Measurements from ENCODE around the gene ASPRV1.
"Not testable (repeated sequence)": the region's sequence is repeated elsewhere in the genome, so short reads cannot be mapped to it uniquely, and the experiment has no call there.

Gene ASPRV1

GRCh38 chr2:69968609-69969008 lies 7.2 kb upstream of the ASPRV1 start:
- no peak for DNase-seq
- in situ Hi-C loops (cut with HindIII; ENCODE audit: low pct_ligation_motif_present, low pct_unique_long_range_greater_than_20kb, low sequenced_read_pairs) = no loop called here

GRCh38 chr2:69966496-69966895 lies 5.1 kb upstream of the ASPRV1 start:
- DNase-seq = no peak
- in situ Hi-C loops (cut with HindIII; ENCODE audit: low pct_ligation_motif_present, low pct_unique_long_range_greater_than_20kb, low sequenced_read_pairs) = no loop called here

- no peak for DNase-seq
- in situ Hi-C loops (cut with HindIII; ENCODE audit: low pct_ligation_motif_present, low pct_unique_long_range_greater_than_20kb, low sequenced_read_pairs) = no loop called here
Measured at GRCh38 chr2:69965756-69966445, 4.5 kb upstream of the ASPRV1 start.

GRCh38 chr2:69964353-69964841 lies 3.0 kb upstream of the ASPRV1 start:
- no peak for DNase-seq
- in situ Hi-C loops (cut with HindIII; ENCODE audit: low pct_ligation_motif_present, low pct_unique_long_range_greater_than_20kb, low sequenced_read_pairs) = no loop called here

- in situ Hi-C loops (cut with HindIII; ENCODE audit: low pct_ligation_motif_present, low pct_unique_long_range_greater_than_20kb, low sequenced_read_pairs) = no loop called here
- no peak for DNase-seq
Measured at GRCh38 chr2:69962986-69963730, 1.7 kb upstream of the ASPRV1 start.

GRCh38 chr2:69960821-69961220 lies 610 bp downstream of the ASPRV1 start:
- in situ Hi-C loops (cut with HindIII; ENCODE audit: low pct_ligation_motif_present, low pct_unique_long_range_greater_than_20kb, low sequenced_read_pairs) = no loop called here
- no peak for DNase-seq

GRCh38 chr2:69959425-69959824 lies 2.0 kb downstream of the ASPRV1 start:
- in situ Hi-C loops (cut with HindIII; ENCODE audit: low pct_ligation_motif_present, low pct_unique_long_range_greater_than_20kb, low sequenced_read_pairs) = no loop called here
- no peak for DNase-seq

GRCh38 chr2:69958480-69958879 lies 3.0 kb downstream of the ASPRV1 start:
- in situ Hi-C loops (cut with HindIII; ENCODE audit: low pct_ligation_motif_present, low pct_unique_long_range_greater_than_20kb, low sequenced_read_pairs) = no loop called here
- DNase-seq = no peak

- in situ Hi-C loops (cut with HindIII; ENCODE audit: low pct_ligation_motif_present, low pct_unique_long_range_greater_than_20kb, low sequenced_read_pairs) = no loop called here
- no peak for DNase-seq
Measured at GRCh38 chr2:69957965-69958364, 3.5 kb downstream of the ASPRV1 start.

GRCh38 chr2:69956475-69956979 lies 4.9 kb downstream of the ASPRV1 start:
- in situ Hi-C loops (cut with HindIII; ENCODE audit: low pct_ligation_motif_present, low pct_unique_long_range_greater_than_20kb, low sequenced_read_pairs) = no loop called here
- DNase-seq = no peak

- DNase-seq = no peak
- in situ Hi-C loops (cut with HindIII; ENCODE audit: low pct_ligation_motif_present, low pct_unique_long_range_greater_than_20kb, low sequenced_read_pairs) = no loop called here
Measured at GRCh38 chr2:69955029-69955428, 6.4 kb downstream of the ASPRV1 start.

- in situ Hi-C loops (cut with HindIII; ENCODE audit: low pct_ligation_motif_present, low pct_unique_long_range_greater_than_20kb, low sequenced_read_pairs) = no loop called here
- no peak for DNase-seq
Measured at GRCh38 chr2:69954084-69954483, 7.3 kb downstream of the ASPRV1 start.

GRCh38 chr2:69952336-69953115 lies 8.9 kb downstream of the ASPRV1 start:
- in situ Hi-C loops (cut with HindIII; ENCODE audit: low pct_ligation_motif_present, low pct_unique_long_range_greater_than_20kb, low sequenced_read_pairs) = no loop called here
- DNase-seq = no peak

- in situ Hi-C loops (cut with HindIII; ENCODE audit: low pct_ligation_motif_present, low pct_unique_long_range_greater_than_20kb, low sequenced_read_pairs); DNase-seq: not testable (repeated sequence)
Measured at GRCh38 chr2:69950671-69951070, 10.8 kb downstream of the ASPRV1 start.

GRCh38 chr2:69950241-69950640 lies 11.2 kb downstream of the ASPRV1 start:
- in situ Hi-C loops (cut with HindIII; ENCODE audit: low pct_ligation_motif_present, low pct_unique_long_range_greater_than_20kb, low sequenced_read_pairs) = no loop called here
- DNase-seq = no peak

- no peak for DNase-seq
- in situ Hi-C loops (cut with HindIII; ENCODE audit: low pct_ligation_motif_present, low pct_unique_long_range_greater_than_20kb, low sequenced_read_pairs) = no loop called here
Measured at GRCh38 chr2:69948963-69949645, 12.3 kb downstream of the ASPRV1 start.

- no peak for DNase-seq
- in situ Hi-C loops (cut with HindIII; ENCODE audit: low pct_ligation_motif_present, low pct_unique_long_range_greater_than_20kb, low sequenced_read_pairs) = no loop called here
Measured at GRCh38 chr2:69948032-69948962, 13.1 kb downstream of the ASPRV1 start.
